NCI-H2107 treated with DMSO at 0.1 percent for 48 hours (cell line): ENCODE results near the gene ALCAM.
"Not testable (repeated sequence)": the region's sequence is repeated elsewhere in the genome, so short reads cannot be mapped to it uniquely, and the experiment has no call there.

Source experiments
- DNase-seq: peaks from one replicate; lab custom pipeline; 2025; ENCODE audit not compliant: unreplicated experiment; lab: John Stamatoyannopoulos, UW

The ALCAM gene

DNA sequence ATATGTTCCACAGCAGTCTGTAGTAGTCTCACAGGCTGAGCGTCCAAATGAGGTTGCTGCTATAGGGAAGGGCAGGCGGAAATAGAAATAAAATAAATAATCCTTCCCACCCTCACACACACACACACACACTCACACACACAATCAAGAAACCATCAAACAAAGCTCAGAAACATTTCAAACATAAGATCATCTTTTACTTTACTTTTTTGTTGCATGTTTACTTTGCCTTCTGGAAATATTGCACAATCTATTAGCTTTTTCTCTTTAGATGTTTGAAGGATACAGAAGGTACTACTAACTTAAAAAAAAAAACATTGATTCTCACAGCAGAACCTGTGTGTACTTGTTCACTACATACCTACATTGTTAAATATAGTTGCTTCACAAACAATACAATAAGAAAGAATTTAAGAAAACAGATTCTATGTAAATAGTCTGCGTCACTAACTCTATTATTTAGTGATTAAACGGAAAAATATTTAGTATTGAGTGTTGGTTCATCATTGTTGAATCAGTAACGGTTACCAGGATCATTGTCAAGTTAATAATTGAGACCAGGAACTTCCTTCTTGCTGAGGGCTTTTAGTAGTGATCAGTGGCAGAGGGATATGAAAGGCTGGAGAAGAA, 20.5 kb downstream of the ALCAM start:
- DNase-seq = no peak

- no peak for DNase-seq
These were observed 21.5 kb downstream of the ALCAM start for GRCh38 chr3:105388176-105388575.

- not testable (repeated sequence) for DNase-seq
These were observed 23.1 kb downstream of the ALCAM start for GRCh38 chr3:105389759-105390158.

DNA sequence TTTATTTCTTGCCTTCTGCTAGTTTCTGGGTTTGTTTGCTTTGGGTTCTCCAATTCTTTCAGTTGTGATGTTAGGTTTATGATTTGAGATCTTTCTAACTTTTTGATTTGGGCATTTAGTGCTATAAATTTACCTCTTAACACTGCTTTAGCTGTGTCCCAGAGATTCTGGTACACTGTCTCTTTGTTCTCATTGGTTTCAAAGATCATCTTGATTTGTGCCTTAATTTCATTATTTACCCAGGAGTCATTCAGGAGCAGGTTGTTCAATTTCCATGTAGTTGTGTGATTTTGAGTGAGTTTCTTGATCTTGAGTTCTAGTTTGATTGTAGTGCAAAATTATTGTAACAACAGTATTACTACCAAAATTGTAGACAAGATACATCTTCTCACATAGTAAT, 25.9 kb downstream of the ALCAM start:
- DNase-seq = not testable (repeated sequence)

- DNase-seq = no peak
These were observed 27.5 kb downstream of the ALCAM start for GRCh38 chr3:105394177-105394576.

DNA sequence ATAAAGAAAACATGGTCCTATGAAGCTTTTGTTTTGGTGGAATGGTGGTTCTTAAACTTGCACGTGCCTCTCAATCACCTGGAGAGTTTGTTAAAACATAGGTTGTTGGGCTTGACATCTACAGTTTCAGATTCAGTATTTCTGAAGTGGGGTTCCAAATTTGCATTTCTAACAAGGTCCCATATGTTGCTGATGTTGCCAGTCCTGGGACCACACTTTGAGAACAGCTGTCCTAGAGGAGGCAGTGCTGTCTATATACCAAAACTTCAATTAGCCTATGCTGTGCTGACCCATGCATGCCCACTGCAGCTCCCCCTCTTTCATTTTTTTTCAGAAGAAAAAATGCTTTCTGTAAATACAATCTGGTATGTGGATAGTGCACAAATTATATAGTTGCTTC, 31.3 kb downstream of the ALCAM start:
- no peak for DNase-seq

DNA sequence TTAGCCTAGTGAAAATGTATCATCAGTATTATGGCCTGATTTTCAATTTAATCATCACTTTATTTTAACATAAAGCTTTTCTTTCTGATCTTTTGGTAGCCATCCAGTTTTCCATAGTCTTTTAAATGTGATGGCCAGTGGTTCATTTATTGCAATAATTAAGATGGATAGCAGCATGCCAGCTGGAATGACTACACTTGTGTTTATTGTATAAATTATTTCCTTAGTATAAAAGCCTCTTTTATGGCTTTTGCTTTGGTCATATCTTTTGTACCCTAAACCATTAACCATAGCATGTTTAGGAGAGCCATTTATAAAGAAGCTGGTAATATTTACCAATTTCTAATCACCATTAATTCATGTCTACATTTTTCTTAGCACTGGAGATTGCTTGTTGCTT, 31.7 kb downstream of the ALCAM start:
- DNase-seq = no peak

DNA sequence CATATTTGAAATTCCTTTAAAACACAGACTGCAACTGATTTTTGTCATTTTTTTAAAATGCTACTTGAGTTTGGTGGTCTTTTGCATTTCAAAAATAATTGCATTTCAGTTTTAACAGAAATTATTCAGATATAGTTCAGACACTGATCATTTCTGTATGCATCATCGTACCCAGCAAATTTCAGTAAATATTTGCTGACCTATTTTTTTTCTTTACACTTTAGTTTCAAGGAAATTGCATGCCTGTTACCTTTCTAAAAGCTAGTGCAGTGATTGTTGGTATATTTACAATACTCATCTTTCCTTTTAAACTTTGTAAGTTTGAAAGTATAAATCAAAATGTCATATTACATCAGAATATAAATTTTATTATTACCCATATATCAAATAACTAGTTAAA, 32.4 kb downstream of the ALCAM start:
- no peak for DNase-seq

DNA sequence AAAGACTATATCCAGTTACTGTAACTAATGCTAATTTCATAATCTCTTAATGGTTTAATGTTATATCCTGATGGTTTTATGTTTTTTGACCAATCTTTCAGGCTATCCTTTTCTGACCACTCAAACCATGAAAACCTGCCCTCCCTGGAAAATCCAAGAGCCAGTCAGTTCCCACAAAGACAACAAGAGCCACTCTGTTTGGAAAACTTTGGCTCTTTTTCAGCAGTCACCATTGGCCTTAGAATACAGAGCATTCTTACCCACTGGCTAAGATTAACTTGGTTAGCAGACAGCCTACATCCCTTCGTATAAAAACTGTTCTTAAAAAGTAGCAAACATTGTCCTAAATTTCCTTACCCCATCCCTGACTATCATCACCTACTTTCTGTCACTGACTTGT, 32.9 kb downstream of the ALCAM start:
- DNase-seq = no peak

DNA sequence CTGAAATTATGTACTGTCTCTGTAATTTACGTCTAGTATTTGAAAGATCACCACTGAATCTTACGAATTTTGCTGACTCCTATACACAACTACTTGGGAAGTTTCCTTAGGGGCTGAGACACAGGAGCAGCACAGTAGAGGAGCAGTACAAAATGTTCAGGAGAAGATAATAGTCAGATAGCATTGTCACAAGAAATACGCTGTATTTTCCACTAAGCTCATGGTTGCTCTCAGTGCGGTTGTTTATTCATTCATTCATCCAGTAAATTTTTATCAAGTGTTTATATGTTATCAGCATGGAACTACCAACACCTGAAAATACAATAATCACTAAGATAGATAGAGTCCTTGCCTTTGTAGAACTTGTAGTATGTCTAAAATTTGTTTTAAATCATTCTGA, 34.5 kb downstream of the ALCAM start:
- no peak for DNase-seq

GRCh38 chr3:105401691-105402149, 35.0 kb downstream of the ALCAM start:
- no peak for DNase-seq

DNA sequence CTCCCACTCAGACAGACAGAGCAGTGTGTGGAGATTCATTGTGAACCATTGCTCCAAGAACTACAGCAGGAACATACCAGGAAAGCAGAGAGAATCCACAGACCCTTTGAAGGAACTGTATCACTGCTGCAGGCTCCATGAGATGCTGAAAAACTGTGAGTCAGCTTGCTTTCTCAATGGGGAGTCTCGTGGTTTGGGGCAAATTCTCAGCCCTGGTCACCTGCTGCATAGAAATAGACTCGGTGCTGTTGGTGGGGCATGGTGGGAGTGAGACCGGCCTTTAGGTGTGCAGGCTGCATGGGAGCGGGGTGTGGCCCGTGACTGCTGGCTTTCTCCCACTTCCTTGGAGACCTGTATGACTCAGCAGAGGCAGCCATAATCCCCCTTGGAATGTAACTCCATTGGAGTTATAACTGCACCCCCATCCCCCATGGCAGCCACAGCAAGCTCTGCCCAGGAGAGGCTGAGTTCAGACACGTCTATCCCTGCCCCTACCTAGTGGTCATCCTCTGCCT, 35.6 kb downstream of the ALCAM start:
- no peak for DNase-seq

DNA sequence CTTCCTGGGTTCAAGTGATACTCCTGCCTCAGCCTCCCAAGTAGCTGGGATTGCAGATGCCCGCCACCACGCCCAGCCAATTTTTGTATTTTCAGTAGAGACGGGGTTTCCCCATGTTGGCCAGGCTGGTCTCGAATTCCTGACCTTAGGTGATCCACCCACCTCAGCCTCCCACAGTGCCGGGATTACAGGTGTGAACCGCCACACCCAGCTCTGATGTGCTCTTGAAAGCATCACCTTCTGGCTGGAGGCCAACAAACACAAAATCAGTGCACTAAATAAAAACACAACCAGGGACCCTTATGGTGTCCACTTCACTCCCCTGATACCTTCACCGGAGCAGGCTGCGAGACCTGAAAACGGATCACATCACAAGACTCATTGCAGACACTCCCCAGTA, 36.3 kb downstream of the ALCAM start:
- DNase-seq = not testable (repeated sequence)

DNA sequence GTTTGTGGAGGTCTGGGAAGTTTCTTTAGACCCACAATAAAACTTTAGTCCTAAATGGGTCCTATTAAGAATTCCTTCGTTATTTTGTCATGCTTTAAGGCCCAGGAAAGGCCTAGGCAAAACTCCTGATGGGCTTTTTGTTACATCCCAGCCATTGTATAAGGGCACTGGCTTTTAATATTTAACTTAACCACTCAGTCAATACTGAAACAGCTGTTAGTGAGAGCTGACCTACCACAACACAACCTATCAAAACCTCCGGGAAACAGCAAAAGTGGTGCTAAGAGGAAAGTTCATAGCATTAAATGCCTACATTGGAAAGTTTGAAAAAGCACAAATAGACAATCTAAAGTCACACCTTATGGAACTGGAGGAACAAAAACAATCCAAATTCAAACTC, 39.6 kb downstream of the ALCAM start:
- no peak for DNase-seq

DNA sequence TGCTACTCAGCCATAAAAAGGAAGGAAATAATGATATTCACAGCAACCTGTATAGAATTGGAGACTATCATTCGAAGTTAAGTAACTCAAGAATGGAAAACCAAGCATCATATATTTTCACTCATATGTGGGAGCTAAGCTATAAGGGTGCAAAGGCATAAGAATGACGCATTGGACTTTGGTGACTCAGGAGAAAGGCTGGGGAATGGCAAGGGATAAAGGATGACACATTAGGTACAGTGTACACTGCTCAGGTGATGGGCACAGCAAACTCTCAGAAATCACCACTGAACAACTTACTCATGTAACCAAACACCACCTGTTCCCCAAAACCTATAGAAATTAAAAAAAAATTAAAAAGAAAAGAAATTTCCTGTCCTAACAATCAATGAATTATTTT, 42.7 kb downstream of the ALCAM start:
- no peak for DNase-seq

GRCh38 chr3:105413343-105413887, 46.7 kb downstream of the ALCAM start:
- no peak for DNase-seq

DNA sequence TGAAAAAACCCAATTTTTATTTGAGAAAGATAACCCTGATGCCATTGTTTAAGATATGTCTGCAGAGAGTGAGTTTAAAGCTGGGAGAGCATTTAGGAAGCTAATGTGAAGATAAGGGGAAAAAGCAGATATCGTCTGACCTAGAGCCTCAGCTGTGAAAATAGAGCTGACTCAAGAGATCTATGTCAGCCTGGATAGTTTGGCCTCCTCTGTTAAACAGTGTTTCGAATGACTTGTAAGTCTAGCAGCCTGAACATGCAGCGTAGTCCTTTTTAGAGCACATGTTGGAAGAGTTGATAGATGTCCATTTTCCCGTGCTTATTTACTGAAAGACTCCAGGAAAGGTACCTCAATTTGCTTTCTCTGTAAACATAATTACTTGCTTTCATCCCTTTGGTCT, 48.1 kb downstream of the ALCAM start:
- no peak for DNase-seq

DNA sequence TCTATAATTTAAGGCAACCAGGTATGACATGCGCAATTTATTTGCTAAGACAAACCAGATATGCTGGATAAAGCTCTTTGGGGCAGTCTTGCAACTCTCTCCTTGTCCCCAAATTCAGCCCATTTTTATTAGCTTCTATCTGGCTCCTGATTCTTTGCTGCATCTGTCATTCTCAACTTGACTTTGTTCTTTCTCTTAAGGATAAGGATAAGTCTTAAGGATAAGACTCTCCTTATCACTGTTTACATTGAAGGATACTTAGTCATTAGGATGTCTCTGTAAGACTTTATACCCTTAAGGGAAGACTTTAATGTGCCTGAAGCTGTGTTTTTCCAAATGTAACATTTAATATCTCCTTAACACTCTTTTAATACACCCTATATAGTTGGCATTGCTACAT, 49.2 kb downstream of the ALCAM start:
- DNase-seq = no peak

DNA sequence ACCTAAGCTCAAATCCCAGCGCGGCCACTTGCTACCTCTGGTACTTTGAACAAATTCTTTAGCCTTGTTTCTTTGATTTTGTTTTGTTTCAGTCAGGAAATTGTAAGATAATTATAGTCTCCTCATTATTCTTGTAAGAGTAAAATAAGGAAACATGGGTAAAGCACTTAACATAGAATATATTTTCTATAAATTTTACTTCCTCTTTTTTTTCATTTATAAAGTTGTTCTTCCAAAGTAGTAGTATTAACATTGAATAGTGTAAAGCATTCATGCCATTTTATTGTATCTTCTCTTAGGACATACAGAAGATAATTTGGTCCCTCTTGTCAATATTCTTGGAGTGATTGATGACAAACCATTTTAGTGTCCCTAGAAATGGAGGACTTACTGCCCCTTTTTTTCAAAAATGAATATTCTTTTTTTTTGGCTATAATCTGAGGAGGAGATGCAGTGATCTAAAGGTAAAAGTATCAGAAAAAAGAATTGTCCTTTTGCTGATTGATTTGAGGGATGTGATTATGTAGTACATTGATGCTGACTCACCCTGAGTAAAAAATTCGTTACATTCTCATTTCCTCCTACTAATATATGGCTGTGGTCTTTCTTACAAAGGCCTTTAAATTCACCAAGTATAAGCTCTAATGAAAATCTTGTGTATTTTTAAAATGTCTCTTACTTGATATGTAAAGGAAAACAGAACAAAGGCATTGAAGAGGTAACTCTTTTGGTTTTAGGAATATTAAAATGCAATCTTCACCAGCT, 51.0 kb downstream of the ALCAM start:
- DNase-seq = no peak

DNA sequence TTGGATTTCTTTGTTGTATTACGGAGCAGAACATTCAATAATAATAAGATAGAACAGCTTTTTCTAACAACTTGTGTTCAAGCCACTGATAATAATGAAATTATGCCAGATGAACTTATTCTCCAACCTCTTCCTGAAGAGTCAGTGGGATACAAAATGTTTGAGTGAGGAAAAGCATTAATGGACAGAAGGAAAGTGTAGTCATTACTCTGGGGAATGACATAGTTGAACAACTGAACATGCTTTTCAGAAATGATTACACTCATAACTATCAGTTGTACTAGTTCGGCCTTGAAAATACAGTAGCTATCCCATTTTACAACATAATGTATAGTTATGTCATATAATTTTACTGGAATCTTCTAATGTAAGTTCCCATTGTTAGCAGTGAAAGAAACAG, 55.9 kb downstream of the ALCAM start:
- DNase-seq = no peak

DNA sequence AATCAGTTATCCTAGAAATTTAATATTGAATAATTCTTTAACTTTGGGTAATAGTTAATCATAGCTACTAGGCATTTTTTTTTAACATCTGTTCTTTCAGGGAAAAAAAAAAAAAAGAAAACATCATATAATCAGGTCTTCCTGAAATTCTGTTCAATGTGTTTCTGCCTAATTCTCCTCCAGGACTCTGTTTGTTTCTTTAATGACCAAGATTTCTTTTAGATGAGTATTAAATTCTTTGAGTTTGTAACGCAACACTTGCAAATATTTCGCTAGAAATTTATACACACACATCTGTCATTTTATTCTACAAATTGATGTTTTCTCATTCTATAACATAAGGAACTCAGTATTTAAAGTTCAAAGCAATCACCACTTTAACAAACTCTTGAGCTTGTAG, 56.7 kb downstream of the ALCAM start:
- no peak for DNase-seq

DNA sequence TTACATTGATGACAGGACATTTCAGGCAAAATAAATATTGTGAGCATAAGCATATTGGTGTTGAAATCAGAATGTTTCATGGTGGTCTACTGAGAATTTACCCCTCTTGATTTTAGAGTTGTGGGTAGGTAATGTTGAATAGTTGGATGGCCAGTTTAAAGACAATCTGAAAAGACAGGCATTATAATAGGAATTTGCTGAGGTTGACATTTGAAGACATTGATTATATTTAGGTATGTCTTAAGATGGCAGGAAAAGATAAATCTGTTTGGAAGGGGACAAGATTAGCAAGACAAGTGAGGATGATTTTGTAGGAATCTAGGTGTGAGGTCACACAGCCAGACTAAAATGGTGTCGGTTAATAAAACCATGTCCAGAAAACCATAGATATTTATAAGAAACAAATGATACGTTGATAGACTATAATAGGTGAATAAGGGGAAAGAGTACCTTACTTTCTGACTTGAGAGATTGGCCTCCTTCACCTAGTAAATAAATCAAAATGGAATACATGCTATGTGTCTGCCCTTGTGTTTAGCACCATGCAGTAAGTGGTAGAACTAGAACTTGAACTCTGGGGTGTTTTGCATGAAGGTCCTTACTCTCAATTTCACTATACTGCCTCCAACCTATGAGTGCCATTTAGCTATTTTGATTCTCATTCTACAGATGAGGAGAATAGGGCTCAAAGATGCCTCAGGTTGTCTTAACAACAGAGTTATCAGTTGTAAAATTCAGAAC, 57.9 kb downstream of the ALCAM start:
- no peak for DNase-seq
